BLaER1 treated with 17β-estradiol and CSF1 and Interleukin-3, amounts not matched to agents 10 nM and 100 nM (cell line): ENCODE results near the gene GBP6.
A peak's percentile ranks its signal among the peaks of the same experiment; 100 is the strongest.
"Not testable (repeated sequence)": the region's sequence is repeated elsewhere in the genome, so short reads cannot be mapped to it uniquely, and the experiment has no call there.

Experiments
- H3K27ac ChIP-seq, 11 experiments: shearing (Covaris generic); formaldehyde crosslinking; 2 replicates each; pipeline ENCODE4 v1.8.1; 2022
- H3K27me3 ChIP-seq, 11 experiments: shearing (Covaris generic); formaldehyde crosslinking; 2 replicates each; pipeline ENCODE4 v1.8.1; 2022
- H3K36me3 ChIP-seq, 11 experiments: shearing (Covaris generic); formaldehyde crosslinking; 2 replicates each; pipeline ENCODE4 v1.8.1; 2022
- H3K4me1 ChIP-seq, 10 experiments: shearing (Covaris generic); formaldehyde crosslinking; 2 replicates each; pipeline ENCODE4 v1.8.1; 2022
- H3K4me2 ChIP-seq, 11 experiments: shearing (Covaris generic); formaldehyde crosslinking; 2 replicates each; pipeline ENCODE4 v1.8.1; 2022
- H3K4me3 ChIP-seq, 10 experiments: shearing (Covaris generic); formaldehyde crosslinking; 2 replicates each; pipeline ENCODE4 v1.8.1; 2022
- H3K9ac ChIP-seq, 11 experiments: shearing (Covaris generic); formaldehyde crosslinking; 2 replicates each; pipeline ENCODE4 v1.8.1; 2022
- H3K9me3 ChIP-seq, 11 experiments: shearing (Covaris generic); formaldehyde crosslinking; replicated peaks in 1 of 11; 2 replicates each; pipeline ENCODE4 v1.8.1; 2022
- H4K20me1 ChIP-seq, 11 experiments: shearing (Covaris generic); formaldehyde crosslinking; 2 replicates each; pipeline ENCODE4 v1.8.1; 2022
- Cebpa-rat ChIP-seq, 11 experiments: shearing (Covaris generic); IDR thresholded peaks; 2 replicates each; pipeline ENCODE4 v1.8.1; 2022

Gene GBP6

GRCh38 chr1:89391686-89392085 is 27.8 kb downstream of the GBP6 start:
- H3K27ac ChIP-seq, result no peak overlapping the region
- no peak for TF ChIP-seq Cebpa-rat (IDR thresholded peaks at IDR 0.05)
- H3K4me2 ChIP-seq, result no peak overlapping the region
- no peaks in the 10 kb centered on the region for H3K27me3 ChIP-seq
- no peaks in the 10 kb centered on the region for H3K4me1 ChIP-seq
- no peaks in the 10 kb centered on the region; a peak in 1 of 22 replicates for H3K36me3 ChIP-seq
- H3K9me3 ChIP-seq, result peaks cover 17 to 31% (median 22%) of the 10 kb centered on the region in 11 experiments
- H3K9ac ChIP-seq, result no peak overlapping the region
- H4K20me1 ChIP-seq, result no peaks in the 10 kb centered on the region
- no peak overlapping the region for H3K4me3 ChIP-seq

- Histone ChIP-seq H3K4me1 (no peaks in the 10 kb centered on the region), H3K27me3 (no peaks in the 10 kb centered on the region), H3K9me3 (peaks cover 22 to 37% (median 28%) of the 10 kb centered on the region in 11 experiments), H3K4me3 (no peak overlapping the region), H3K36me3 (no peaks in the 10 kb centered on the region; a peak in 1 of 22 replicates), H4K20me1 (no peaks in the 10 kb centered on the region), H3K27ac (no peak overlapping the region), H3K9ac (no peak overlapping the region), H3K4me2 (no peak overlapping the region)
- TF ChIP-seq Cebpa-rat (IDR thresholded peaks at IDR 0.05), result no peak
Observed at GRCh38 chr1:89394851-89395250, 31.0 kb downstream of the GBP6 start.

- Histone ChIP-seq H3K4me2 (no peak overlapping the region), H3K4me3 (no peak overlapping the region), H3K9me3 (peaks cover 22 to 37% (median 29%) of the 10 kb centered on the region in 11 experiments), H3K27me3 (no peaks in the 10 kb centered on the region), H3K27ac (no peak overlapping the region), H4K20me1 (no peaks in the 10 kb centered on the region), H3K36me3 (no peaks in the 10 kb centered on the region; a peak in 1 of 22 replicates), H3K9ac (no peak overlapping the region), H3K4me1 (no peaks in the 10 kb centered on the region)
- TF ChIP-seq Cebpa-rat (IDR thresholded peaks at IDR 0.05), result no peak
Observed at GRCh38 chr1:89396902-89397301, 33.0 kb downstream of the GBP6 start.

GRCh38 chr1:89405275-89405929 is 41.5 kb downstream of the GBP6 start:
- H4K20me1 ChIP-seq, result no peaks in the 10 kb centered on the region
- no peak for TF ChIP-seq Cebpa-rat (IDR thresholded peaks at IDR 0.05)

GRCh38 chr1:89407360-89407759 is 43.5 kb downstream of the GBP6 start:
- H3K4me2 ChIP-seq, result peak overlapping the region; percentile 13 to 53 (median 34); a peak in 18 of 22 replicates
- no peak overlapping the region for H3K4me3 ChIP-seq
- 0 out of 22 replicates have a peak overlapping the region, but pooled peaks of 1 of the 11 experiments have one; percentile 13 for H3K27ac ChIP-seq
- H3K4me1 ChIP-seq, result peaks cover 0 to 11% (median 7%) of the 10 kb centered on the region in 10 experiments; a peak in 11 of 20 replicates
- H3K9me3 ChIP-seq, result 0 out of 22 replicates have a peak, but pooled peaks cover 0 to 6% (median 0%) of the 10 kb centered on the region in 11 experiments
- H3K27me3 ChIP-seq, result no peaks in the 10 kb centered on the region
- H3K36me3 ChIP-seq, result no peaks in the 10 kb centered on the region
- no peaks in the 10 kb centered on the region for H4K20me1 ChIP-seq
- TF ChIP-seq Cebpa-rat (IDR thresholded peaks at IDR 0.05), result peak in 2 of 11 experiments; percentile 3 to 18; a peak in 1 of 22 replicates
- no peak overlapping the region for H3K9ac ChIP-seq

More at GRCh38 chr1:89405275-89405929, 41.5 kb downstream of the GBP6 start:
- Histone ChIP-seq H3K27ac (no peak overlapping the region), H3K9ac (no peak overlapping the region), H3K27me3 (no peaks in the 10 kb centered on the region), H3K4me1 (peaks cover 0 to 11% (median 7%) of the 10 kb centered on the region in 10 experiments; a peak in 11 of 20 replicates), H3K4me2 (no peak overlapping the region), H3K4me3 (no peak overlapping the region), H3K36me3 (no peaks in the 10 kb centered on the region), H3K9me3 (peaks cover 0 to 6% (median 0%) of the 10 kb centered on the region in 11 experiments; a peak in 2 of 22 replicates)

GRCh38 chr1:89407768-89408167 is 43.9 kb downstream of the GBP6 start:
- not testable (repeated sequence) for H3K9ac ChIP-seq, H4K20me1 ChIP-seq, H3K36me3 ChIP-seq, H3K4me3 ChIP-seq, H3K27me3 ChIP-seq, H3K9me3 ChIP-seq
- 0 out of 22 replicates have a peak overlapping the region, but pooled peaks of 1 of the 11 experiments have one; percentile 13 for H3K27ac ChIP-seq
- H3K4me2 ChIP-seq, result peak overlapping the region; percentile 13 to 53 (median 34); a peak in 18 of 22 replicates
- peaks cover 0 to 11% (median 7%) of the 10 kb centered on the region in 10 experiments; a peak in 11 of 20 replicates for H3K4me1 ChIP-seq

GRCh38 chr1:89425056-89425455 is 61.2 kb downstream of the GBP6 start:
- Histone ChIP-seq H4K20me1 (no peaks in the 10 kb centered on the region), H3K27ac (no peak overlapping the region), H3K9me3 (no peaks in the 10 kb centered on the region), H3K4me3 (no peak overlapping the region), H3K36me3 (no peaks in the 10 kb centered on the region), H3K4me2 (no peak overlapping the region), H3K4me1 (no peaks in the 10 kb centered on the region), H3K9ac (no peak overlapping the region), H3K27me3 (no peaks in the 10 kb centered on the region)
- no peak for TF ChIP-seq Cebpa-rat (IDR thresholded peaks at IDR 0.05)

GRCh38 chr1:89429062-89429461 is 65.2 kb downstream of the GBP6 start:
- Histone ChIP-seq H3K27me3 (no peaks in the 10 kb centered on the region), H3K4me2 (no peak overlapping the region), H3K27ac (no peak overlapping the region)

GRCh38 chr1:89429681-89430080 is 65.8 kb downstream of the GBP6 start:
- not testable (repeated sequence) for H3K27ac ChIP-seq, H3K9ac ChIP-seq, H3K4me1 ChIP-seq, H3K9me3 ChIP-seq, H3K27me3 ChIP-seq, H4K20me1 ChIP-seq, H3K4me3 ChIP-seq, H3K36me3 ChIP-seq, H3K4me2 ChIP-seq

More at GRCh38 chr1:89429062-89429461, 65.2 kb downstream of the GBP6 start:
- Histone ChIP-seq H3K36me3 (no peaks in the 10 kb centered on the region), H3K9ac (no peak overlapping the region), H4K20me1 (no peaks in the 10 kb centered on the region), H3K9me3 (no peaks in the 10 kb centered on the region), H3K4me3 (no peak overlapping the region), H3K4me1 (no peaks in the 10 kb centered on the region)
- TF ChIP-seq Cebpa-rat (IDR thresholded peaks at IDR 0.05), result no peak

GRCh38 chr1:89433421-89433820 is 69.6 kb downstream of the GBP6 start:
- Histone ChIP-seq H3K27ac (no peak overlapping the region), H3K36me3 (0 out of 22 replicates have a peak, but pooled peaks cover 0 to 3% (median 0%) of the 10 kb centered on the region in 11 experiments), H3K9ac (no peak overlapping the region), H3K4me2 (no peak overlapping the region), H3K4me1 (no peaks in the 10 kb centered on the region), H3K4me3 (no peak overlapping the region), H3K9me3 (peaks cover 17 to 18% (median 18%) of the 10 kb centered on the region in 11 experiments), H4K20me1 (no peaks in the 10 kb centered on the region), H3K27me3 (no peaks in the 10 kb centered on the region)
- TF ChIP-seq Cebpa-rat (IDR thresholded peaks at IDR 0.05), result no peak

GRCh38 chr1:89434058-89434780 is 70.4 kb downstream of the GBP6 start:
- not testable (repeated sequence) for H3K4me1 ChIP-seq, H3K4me2 ChIP-seq, H3K9ac ChIP-seq, H3K27ac ChIP-seq, H3K27me3 ChIP-seq, H3K4me3 ChIP-seq, H3K36me3 ChIP-seq, H4K20me1 ChIP-seq
- peaks cover 25 to 26% (median 26%) of the 10 kb centered on the region in 11 experiments for H3K9me3 ChIP-seq
